Upper lobe of left lung (tissue), 6 donors: ENCODE measurements around the gene FLNB. TPM values are rescaled to one million over a fixed set of nuclear protein-coding genes. Genes with fewer than 3 reads are reported as not detected.

Experiments used
- ATAC-seq, 2 donors: fragments of 200-7000 bp; cut with Tn5 transposase; one replicate each; pipeline ENCODE4 v1.9.1; 2022; ENCODE audit warnings: mild to moderate bottlenecking in 2 of 2, moderate library complexity in 2 of 2; ENCODE audit not compliant: low FRiP score in 2 of 2
- DNase-seq, 2 donors: peaks; one replicate each; pipeline ENCODE4 v3.0.0-alpha.2; 2019 to 2020
- H3K27ac ChIP-seq, 4 donors: fragments of 200-600 bp; sonication (generic); one replicate each; pipeline ENCODE4 v1.5.1; 2016 to 2019
- H3K27me3 ChIP-seq, 4 donors: fragments of 200-600 bp; sonication (generic); one replicate each; pipeline ENCODE4 v1.5.1; 2017 to 2019
- H3K36me3 ChIP-seq, 4 donors: fragments of 200-600 bp; sonication (generic); one replicate each; pipeline ENCODE4 v1.5.1; 2016 to 2019
- H3K4me1 ChIP-seq, 4 donors: fragments of 200-600 bp; sonication (generic); one replicate each; pipeline ENCODE4 v1.5.1; 2018 to 2019
- H3K4me3 ChIP-seq, 4 donors: fragments of 200-600 bp; sonication (generic); one replicate each; pipeline ENCODE4 v1.5.1; 2017 to 2019; ENCODE audit warnings: mild to moderate bottlenecking in 2 of 4, moderate library complexity in 1 of 4
- H3K9me3 ChIP-seq, 4 donors: fragments of 200-600 bp; sonication (generic); one replicate each; pipeline ENCODE4 v1.5.1; 2018 to 2019
- CTCF ChIP-seq, 6 experiments: fragments of 450-650 bp in 4 of 6; fragments of 200-600 bp in 2 of 6; sonication (generic) in 2 of 6; IDR thresholded peaks; one replicate each; pipeline ENCODE4 v1.5.1; 2016 to 2019; ENCODE audit warnings: antibody characterized with exemption in 6 of 6
- EP300 ChIP-seq, 4 donors: sonication (generic); formaldehyde crosslinking; IDR thresholded peaks; one replicate each; pipeline ENCODE4 v1.5.1; 2017; ENCODE audit warnings: antibody characterized with exemption in 4 of 4, control low read depth in 2 of 4
- POLR2A ChIP-seq, 4 donors: fragments of 450-650 bp; IDR thresholded peaks; one replicate each; pipeline ENCODE4 v1.5.1; 2016 to 2017; ENCODE audit warnings: antibody characterized with exemption in 4 of 4, mild to moderate bottlenecking in 2 of 4
- POLR2AphosphoS5 ChIP-seq, 2 donors: sonication (generic); formaldehyde crosslinking; IDR thresholded peaks; one replicate each; pipeline ENCODE4 v1.5.1; 2017; ENCODE audit warnings: antibody characterized with exemption in 2 of 2
- WGBS, 2 donors: methylation state at CpG; one replicate each; pipeline ENCODE4 v1.1.5; 2017 to 2018; 5-methylcytosine and 5-hydroxymethylcytosine counted together
- total RNA-seq, 6 donors: library from RNA; depleted of rRNA in 4 of 6; stranded (reverse); fragments of >200 nt in 4 of 6; gene quantifications; one replicate each; pipeline versions ENCODE4 v1.1.0 to v1.2.1, GENCODE V29; 2016 to 2021
- donor health status: DM: no; HTN: no; CAD: no; lungs with moderate emphysema.
- donor health status: DM: no; HTN: yes; CAD: no; lungs with severe emphysema.

FLNB gene
- total RNA-seq, 6 donors from 2014 or later, result 101 to 193 (median 127) TPM

- Histone ChIP-seq H3K9me3 (no peaks in the 10 kb centered on the region), H3K27ac (no peak overlapping the region)
Measured at GRCh38 chr3:57966829-57967228, 41.4 kb upstream of the FLNB start.

GRCh38 chr3:57967590-57967989 is 40.6 kb upstream of the FLNB start:
- Histone ChIP-seq H3K27ac (no peak overlapping the region), H3K4me3 (no peak overlapping the region), H3K4me1 (peaks cover 0 to 8% (median 6%) of the 10 kb centered on the region in 4 donors), H3K36me3 (no peaks in the 10 kb centered on the region), H3K27me3 (no peaks in the 10 kb centered on the region), H3K9me3 (no peaks in the 10 kb centered on the region)
- TF ChIP-seq POLR2AphosphoS5 (IDR thresholded peaks at IDR 0.05) (no peak), EP300 (IDR thresholded peaks at IDR 0.05) (no peak), POLR2A (IDR thresholded peaks at IDR 0.05) (no peak), CTCF (IDR thresholded peaks at IDR 0.05) (no peak)
- ATAC-seq (no peak), DNase-seq (no peak)
- 65 to 67% methylated on average over 9 of the region's 9 CpGs for WGBS, 2 donors

More at GRCh38 chr3:57966829-57967228, 41.4 kb upstream of the FLNB start:
- TF ChIP-seq CTCF (IDR thresholded peaks at IDR 0.05) (no peak), POLR2A (IDR thresholded peaks at IDR 0.05) (no peak), POLR2AphosphoS5 (IDR thresholded peaks at IDR 0.05) (no peak), EP300 (IDR thresholded peaks at IDR 0.05) (no peak)
- no peaks in the 10 kb centered on the region for H3K36me3 ChIP-seq
- H3K4me3 ChIP-seq, result no peak overlapping the region
- DNase-seq, result no peak
- H3K4me1 ChIP-seq, result peaks cover 0 to 2% (median under 1%) of the 10 kb centered on the region in 4 donors
- 28 to 38% methylated on average over 4 of the region's 4 CpGs for WGBS, 2 donors
- no peaks in the 10 kb centered on the region for H3K27me3 ChIP-seq
- peak in 1 of 2 donors; percentile 50 for ATAC-seq

- 96 to 98% methylated on average over 5 of the region's 5 CpGs for WGBS, 2 donors
- H3K27me3 ChIP-seq, result no peaks in the 10 kb centered on the region
- H3K27ac ChIP-seq, result no peak overlapping the region
- H3K36me3 ChIP-seq, result no peaks in the 10 kb centered on the region
- no peak for TF ChIP-seq POLR2AphosphoS5 (IDR thresholded peaks at IDR 0.05)
- TF ChIP-seq EP300 (IDR thresholded peaks at IDR 0.05), result no peak
- TF ChIP-seq POLR2A (IDR thresholded peaks at IDR 0.05), result no peak
- no peak for TF ChIP-seq CTCF (IDR thresholded peaks at IDR 0.05)
- no peaks in the 10 kb centered on the region for H3K9me3 ChIP-seq
- DNase-seq, result no peak
- no peak for ATAC-seq
- no peak overlapping the region for H3K4me3 ChIP-seq
- H3K4me1 ChIP-seq, result peaks cover 0 to 8% (median 7%) of the 10 kb centered on the region in 4 donors
Measured at GRCh38 chr3:57968501-57968900, 39.7 kb upstream of the FLNB start.

- no peak for DNase-seq
- no peak for ATAC-seq
- 54 to 57% methylated on average over 3 to 4 of the region's 4 CpGs for WGBS, 2 donors
Measured at GRCh38 chr3:57971975-57972374, 36.2 kb upstream of the FLNB start.

More at GRCh38 chr3:57971975-57972374, 36.2 kb upstream of the FLNB start:
- no peaks in the 10 kb centered on the region for H3K27me3 ChIP-seq
- no peak overlapping the region for H3K27ac ChIP-seq
- TF ChIP-seq CTCF (IDR thresholded peaks at IDR 0.05) (no peak), EP300 (IDR thresholded peaks at IDR 0.05) (no peak), POLR2A (IDR thresholded peaks at IDR 0.05) (no peak), POLR2AphosphoS5 (IDR thresholded peaks at IDR 0.05) (no peak)
- peaks cover 10 to 19% (median 17%) of the 10 kb centered on the region in 4 donors for H3K4me1 ChIP-seq
- no peaks in the 10 kb centered on the region for H3K36me3 ChIP-seq
- no peaks in the 10 kb centered on the region for H3K9me3 ChIP-seq
- H3K4me3 ChIP-seq, result no peak overlapping the region
